ENCODE results near the gene MAD1L1.

DNA sequence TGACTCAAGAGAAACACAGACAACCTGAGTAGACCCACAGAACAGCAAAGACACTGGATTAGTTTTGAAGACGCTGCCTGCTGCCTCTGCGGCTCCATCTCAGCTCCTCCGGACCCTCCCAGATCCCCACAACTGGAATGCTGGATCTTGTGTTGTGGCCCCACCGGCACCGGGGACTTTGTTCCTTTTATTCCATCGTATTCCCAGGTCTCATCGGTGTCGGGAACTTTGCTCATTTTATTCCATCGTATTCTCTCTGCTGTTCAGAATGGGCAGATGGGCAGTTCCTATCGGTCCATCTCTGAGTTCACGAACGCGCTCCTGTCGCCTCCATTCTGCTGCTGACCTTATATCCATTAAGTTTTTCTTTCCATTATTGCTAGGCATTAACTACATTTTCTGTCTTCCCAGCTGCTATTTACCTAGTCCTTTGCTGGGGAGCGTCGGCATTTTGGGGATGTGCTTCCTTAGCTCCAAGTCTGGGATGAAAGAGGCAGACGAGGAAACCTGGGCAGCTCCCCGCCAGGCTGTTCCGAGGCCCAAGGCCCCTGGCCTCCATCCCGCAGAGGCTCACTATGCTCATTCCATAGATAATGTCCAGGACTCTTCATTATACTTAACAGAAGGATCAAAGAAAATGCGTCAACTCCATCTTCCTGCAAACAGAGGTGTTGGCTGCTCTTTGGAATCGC is 192.4 kb downstream of the MAD1L1 start:
- TF ChIP-seq POLR2AphosphoS5 (IDR thresholded peaks at IDR 0.05; ENCODE audit: low read depth, low read length), result no peak
- TF ChIP-seq POLR2A (IDR thresholded peaks at IDR 0.05; ENCODE audit: low read depth, low read length), result no peak
